NCI-H1105 (cell line): ENCODE measurements around the gene LUC7L2.
"Not testable (repeated sequence)": the region's sequence is repeated elsewhere in the genome, so short reads cannot be mapped to it uniquely, and the experiment has no call there.

ENCODE experiments used
- DNase-seq: peaks from one replicate; lab custom pipeline; 2025; lab: John Stamatoyannopoulos, UW

The LUC7L2 gene

DNA sequence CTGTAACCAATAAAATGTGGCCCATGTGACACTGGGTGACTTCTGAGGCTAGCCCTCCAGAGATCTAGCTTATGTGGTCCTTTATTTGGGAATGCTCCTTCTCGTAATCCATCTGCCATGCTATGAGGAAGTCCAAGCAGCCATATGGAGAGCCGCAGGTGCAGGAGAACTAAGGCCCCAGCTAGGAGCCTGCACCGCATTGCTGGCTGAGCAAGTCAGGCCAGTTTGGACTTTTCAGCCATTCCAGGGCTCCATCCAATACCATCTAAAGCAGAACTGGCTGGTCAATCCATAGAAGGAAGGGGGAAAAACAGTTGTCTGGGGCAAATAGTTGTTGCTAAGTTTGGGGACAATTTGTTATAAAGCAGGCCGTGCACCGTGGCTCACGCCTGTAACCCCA lies 91.2 kb downstream of the LUC7L2 start:
- no peak for DNase-seq

DNA sequence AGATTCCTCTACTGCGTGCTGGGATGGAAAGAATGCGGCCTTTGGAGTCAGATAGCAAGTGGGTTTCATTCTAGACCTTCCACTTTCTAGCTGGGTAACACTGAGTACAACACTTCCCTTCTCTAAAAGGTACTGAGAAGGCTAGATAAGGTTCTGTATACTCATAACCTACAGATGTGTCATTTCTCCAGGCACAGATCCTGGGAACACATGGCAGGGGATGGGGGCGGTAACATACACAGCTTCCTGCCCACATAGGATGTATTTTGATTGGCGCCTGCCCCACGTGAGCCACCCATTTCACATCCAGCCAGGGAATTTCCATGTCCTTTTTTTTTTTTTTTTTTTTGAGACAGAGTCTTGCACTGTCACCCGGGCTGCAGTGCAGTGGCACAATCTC lies 91.9 kb downstream of the LUC7L2 start:
- DNase-seq: no peak

DNA sequence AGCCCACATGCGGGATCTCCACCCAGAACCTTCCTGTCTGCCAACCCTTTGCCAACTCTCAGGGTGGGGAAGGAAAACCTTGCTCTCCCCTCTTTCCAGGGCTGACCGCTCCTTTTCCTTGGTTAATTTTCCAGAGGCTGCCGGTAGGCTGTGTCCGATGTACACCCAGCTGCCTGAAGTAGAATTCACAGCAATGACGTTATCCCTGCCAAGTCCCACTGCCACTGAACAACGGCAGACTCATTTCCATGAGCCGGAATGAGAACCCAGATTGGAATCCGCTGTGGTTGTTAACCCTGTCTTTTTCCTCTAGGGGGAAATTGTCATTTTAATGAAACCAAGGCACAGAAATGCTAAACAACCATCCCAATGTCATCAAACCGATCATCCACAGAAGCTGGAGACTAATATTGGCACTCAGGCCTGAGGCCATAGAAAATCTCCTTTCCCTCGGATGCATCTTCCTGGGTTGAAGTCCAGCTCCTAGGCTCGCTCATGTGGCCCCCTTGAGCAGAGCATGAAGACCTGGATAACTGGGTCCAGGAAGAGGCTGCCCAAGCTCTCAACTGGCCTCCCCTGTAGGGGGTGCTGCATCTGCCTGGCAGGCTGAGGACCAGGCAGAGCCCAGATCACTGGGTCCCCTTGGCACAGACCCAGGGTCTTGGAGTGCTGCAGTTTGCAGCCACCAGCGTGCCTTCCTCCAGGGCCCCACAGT lies 93.4 kb downstream of the LUC7L2 start:
- DNase-seq: no peak

DNA sequence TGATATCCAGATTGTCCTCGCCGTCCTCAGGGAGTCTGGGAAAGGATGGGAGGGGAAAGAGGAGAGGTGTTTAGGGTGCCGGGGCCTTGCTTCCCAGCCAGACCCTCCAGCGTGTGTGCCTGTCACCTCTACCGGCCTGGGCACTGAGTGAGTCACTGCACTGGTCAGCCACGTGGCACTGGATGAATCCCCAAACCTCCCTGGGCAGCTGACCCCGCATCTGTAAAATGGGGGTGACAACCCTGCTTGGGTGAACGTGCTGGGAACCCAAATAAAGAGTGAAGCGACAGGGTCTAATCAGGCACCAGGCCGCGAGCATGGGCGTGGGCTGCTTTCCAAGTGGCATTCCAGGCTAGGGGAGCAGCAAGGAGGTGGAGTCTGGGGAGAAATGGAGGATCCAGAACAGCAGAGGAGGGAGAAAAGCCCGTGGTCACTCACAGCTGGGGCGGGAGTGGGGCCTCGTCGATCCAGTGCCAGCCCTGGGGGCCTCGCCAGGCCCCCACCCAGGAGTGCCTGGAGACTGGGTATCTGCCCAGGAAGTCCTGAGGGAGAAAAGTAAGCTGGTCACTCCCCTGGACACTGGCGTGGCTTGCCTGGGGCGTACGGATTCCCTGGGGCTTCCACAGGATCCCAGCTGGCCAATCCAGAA lies 94.1 kb downstream of the LUC7L2 start:
- DNase-seq: no peak

DNA sequence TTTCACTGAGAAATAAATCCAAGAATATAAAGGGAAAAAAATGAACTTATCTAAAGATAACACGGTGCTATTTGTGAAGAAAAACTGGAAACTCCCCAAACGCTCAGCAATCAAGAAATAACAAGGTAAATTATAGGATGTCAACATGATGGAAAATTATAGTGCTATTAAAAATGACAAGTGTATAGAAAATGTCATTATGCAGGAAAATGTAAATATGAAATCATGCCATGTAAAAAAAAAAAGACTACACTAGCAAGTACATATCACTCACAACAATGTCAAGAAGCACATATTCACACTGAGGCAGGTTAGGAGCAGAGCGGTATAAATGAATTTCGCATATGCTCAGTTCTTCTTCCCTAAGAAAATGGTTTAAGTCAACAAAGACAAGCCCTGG lies 96.1 kb downstream of the LUC7L2 start:
- no peak for DNase-seq

DNA sequence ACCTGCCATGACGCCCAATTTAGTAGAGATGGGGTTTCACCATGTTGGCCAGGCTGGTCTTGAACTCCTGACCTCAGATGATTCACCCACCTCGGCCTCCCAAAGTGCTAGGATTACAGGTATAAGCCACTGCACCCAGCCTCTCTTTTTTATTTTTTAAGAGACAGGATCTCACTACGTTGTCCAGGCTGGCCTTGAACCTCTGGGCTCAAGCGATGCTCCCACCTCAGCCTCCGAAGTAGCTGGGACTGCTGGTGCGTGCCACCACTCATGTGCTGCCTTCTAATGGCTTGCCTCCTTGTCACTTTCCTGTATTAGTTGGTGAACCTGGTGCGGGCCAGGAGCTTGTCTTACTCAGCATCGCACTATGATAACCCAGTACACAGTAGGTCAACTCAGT lies 96.8 kb downstream of the LUC7L2 start:
- DNase-seq: no peak

DNA sequence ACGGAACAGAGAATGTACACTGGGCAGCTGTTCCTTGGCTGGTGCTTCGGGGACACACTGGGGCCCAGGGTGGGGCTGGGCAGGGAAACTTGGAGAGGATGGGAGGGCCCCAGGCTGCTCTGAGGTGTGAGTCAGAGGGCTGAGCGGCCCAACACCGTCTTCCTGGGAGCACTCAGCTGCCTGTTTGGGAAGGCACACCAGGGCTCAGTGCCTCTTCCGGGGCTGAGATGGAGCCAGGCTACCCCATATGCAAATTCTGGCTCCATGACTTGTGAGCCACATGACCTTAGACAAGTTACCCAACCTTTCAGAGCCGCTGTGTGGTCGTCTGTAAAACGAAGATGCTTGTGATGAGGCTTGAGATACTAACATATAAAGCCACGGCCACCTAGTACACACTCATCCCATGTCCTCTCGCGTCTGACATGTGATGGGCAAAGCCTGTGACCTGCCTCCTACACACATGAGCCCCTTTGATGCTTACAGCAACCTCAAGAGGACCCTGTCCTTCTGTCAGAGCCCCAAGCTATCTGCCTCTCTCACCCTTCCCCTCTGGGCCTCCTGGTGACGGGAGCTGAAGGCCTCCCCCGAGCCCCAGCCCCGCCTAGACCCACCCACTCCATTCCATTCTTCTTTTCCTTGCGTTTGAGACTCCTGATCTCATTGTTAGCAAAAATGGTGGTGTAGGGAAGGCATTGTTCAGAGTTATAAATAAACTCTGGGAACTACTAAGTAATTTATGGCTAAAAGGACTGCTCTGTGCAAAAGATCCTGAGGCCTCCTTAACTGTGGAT lies 97.7 kb downstream of the LUC7L2 start:
- DNase-seq: no peak

DNA sequence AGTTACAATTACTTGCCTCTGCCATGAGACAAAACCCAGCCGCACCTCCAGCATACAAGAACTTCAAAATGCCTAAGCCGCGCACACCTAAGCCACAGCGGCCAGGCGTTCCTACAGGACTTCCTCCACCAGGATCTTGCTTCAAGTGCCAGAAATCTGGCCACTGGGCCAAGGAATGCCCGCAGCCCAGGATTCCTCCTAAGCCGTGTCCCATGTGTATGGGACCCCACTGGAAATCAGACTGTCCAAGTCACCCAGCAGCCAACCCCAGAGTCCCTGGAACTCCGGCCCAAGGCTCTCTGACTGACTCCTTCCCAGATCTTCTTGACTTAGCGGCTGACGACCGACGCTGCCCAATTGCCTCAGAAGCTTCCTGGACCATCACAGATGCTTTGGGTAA lies 103.7 kb downstream of the LUC7L2 start:
- not testable (repeated sequence) for DNase-seq

DNA sequence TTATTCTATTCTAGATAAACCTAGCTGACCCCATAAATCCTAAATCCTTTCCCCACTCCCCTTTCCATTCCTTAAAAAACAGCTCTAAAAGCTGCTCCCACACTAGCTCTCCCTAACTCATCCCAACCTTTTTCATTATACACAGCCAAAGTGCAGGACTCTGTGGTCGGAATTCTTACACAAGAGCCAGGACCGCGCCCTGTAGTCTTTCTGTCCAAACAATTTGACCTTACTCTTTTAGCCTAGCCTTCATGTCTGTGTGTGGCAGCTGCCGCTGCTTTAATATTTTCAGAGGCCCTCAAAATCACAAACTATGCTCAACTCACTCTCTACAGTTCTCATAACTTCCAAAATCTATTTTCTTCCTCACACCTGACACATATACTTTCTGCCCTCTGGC lies 104.8 kb downstream of the LUC7L2 start:
- not testable (repeated sequence) for DNase-seq

DNA sequence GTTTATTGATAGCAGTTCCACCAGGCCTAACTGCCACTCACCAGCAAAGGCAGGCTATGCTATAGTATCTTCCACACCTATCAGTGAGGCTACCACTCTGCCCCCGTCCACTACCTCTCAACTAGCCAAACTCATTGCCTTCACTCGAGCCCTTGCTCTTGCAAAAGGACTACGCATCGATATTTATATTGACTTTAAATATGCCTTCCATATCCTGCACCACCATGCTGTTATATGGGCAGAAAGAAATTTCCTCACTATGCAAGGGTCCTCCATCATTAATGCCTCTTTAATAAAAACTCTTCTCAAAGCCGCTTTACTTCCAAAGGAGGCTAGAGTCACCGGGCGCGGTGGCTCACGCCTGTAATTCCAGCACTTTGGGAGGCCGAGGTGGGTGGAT lies 105.4 kb downstream of the LUC7L2 start:
- not testable (repeated sequence) for DNase-seq

DNA sequence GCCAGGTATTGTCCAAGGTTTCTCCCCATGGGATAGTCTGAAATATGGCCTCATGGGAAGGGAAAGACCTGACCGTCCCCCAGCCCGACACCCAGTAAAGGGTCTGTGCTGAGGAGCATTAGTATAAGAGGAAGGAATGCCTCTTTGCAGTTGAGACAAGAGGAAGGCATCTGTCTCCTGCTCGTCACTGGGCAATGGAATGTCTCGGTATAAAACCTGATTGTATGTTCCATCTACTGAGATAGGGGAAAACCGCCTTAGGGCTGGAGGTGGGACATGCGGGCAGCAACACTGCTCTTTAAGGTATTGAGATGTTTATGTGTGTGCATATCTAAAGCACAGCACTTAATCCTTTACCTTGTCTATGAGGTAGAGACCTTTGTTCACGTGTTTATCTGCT lies 108.0 kb downstream of the LUC7L2 start:
- not testable (repeated sequence) for DNase-seq

DNA sequence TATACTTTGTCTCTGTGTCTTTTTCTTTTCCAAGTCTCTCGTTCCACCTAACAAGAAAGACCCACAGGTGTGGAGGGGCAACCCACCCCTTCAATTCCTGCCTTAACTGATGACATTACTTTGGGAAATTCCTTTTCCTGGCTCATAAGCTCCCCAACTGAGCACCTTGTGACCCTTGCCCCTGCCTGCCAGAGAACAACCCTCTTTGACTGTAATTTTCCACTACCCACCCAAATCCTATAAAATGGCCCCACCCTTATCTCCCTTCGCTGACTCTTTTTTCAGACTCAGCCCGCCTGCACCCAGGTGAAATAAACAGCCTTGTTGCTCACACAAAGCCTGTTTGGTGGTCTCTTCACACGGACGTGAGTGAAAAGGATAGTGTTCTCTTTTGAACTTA lies 108.6 kb downstream of the LUC7L2 start:
- not testable (repeated sequence) for DNase-seq

DNA sequence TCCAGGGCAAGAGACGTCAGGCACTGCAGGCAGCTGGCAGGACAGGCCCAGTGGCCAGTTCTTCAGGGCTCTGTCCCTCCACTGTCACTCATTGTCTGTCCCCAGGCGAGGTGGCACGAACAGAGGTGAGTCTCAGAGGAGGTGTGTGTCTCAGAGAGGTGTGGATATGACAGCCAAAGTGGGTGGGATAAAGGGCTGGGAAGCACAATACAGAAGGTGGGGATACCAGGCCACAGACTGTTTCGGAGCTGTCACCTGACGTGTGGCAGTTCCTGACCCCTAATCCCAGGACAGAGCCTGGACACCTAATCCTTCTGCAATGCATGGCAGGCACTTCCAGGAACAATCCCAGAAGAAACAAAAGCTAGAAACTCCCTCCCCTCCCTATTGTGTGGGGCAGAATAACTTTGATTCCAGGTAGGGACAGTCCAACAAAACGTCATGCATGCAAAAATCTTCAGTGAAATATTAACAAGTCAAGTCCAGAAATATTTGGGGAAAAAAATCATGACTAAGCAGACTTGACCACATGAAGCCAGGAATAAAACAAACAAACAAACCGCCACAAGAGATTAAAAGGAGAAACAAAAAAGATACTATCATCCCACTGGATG lies 112.2 kb downstream of the LUC7L2 start:
- no peak for DNase-seq
